HepG2 (cell line): Measurements from ENCODE around the gene TSNAXIP1. TPM values are rescaled to one million over a fixed set of nuclear protein-coding genes. Genes with fewer than 3 reads are reported as not detected.

Source experiments
- ATAC-seq: fragments of 200-7000 bp; cut with Tn5 transposase; 3 replicates; pipeline ENCODE4 v1.9.1; 2020; ENCODE audit warnings: mild to moderate bottlenecking, moderate library complexity
- BruUV-seq: library from RNA; stranded (reverse); fragments of 400-500 nt; replicated peaks from 2 replicates; lab custom pipeline; 2021; lab: Mats Ljungman, UMichigan
- CTCF ChIA-PET: fragments of 300-600 bp; formaldehyde crosslinking; extraction: SDS; loops from one replicate; lab custom pipeline; 2021; ENCODE audit warnings: low total read pairs, inconsistent platforms, low intra/inter-chr PET ratio; lab: Yijun Ruan, JAX
- POLR2A ChIA-PET: fragments of 350-600 bp; sonication (Branson Sonifier 250); formaldehyde crosslinking; loops from one replicate; lab custom pipeline; 2020; ENCODE audit warnings: antibody characterized with exemption, inconsistent platforms; lab: Yijun Ruan, JAX
- DNase-seq: peaks from one replicate; pipeline ENCODE4 v3.0.0-alpha.2; 2015; ENCODE audit warnings: low spot score
- FAIRE-seq: peaks from 3 replicates; lab custom pipeline; 2011; peaks lifted over from hg19 to GRCh38; lab: Jason Lieb, UNC
- H2AFZ ChIP-seq: one replicate; pipeline ENCODE4 v1.6.1; 2011; ENCODE audit warnings: low read length, inconsistent platforms
- H3K27ac ChIP-seq: fragments of 300-600 bp; 3 replicates; pipeline ENCODE4 v1.8.0; 2011; ENCODE audit warnings: mixed run types, mild to moderate bottlenecking, mixed read lengths, low read length, inconsistent platforms; ENCODE audit not compliant: insufficient read depth; ENCODE audit errors: extremely low read length
- H3K27me3 ChIP-seq, 2 experiments: fragments of 200-600 bp in 1 of 2; 2 replicates in 1 of 2; 3 replicates in 1 of 2; pipeline versions ENCODE4 v1.6.0 to v1.8.0; 2011; ENCODE audit warnings: low read length in 2 of 2, mild to moderate bottlenecking in 2 of 2, moderate library complexity in 2 of 2, inconsistent platforms in 1 of 2; ENCODE audit not compliant: insufficient read depth in 2 of 2, control insufficient read depth in 1 of 2
- H3K36me3 ChIP-seq, 2 experiments: fragments of 200-600 bp in 1 of 2; replicated peaks in 1 of 2; 2 replicates in 1 of 2; 3 replicates in 1 of 2; pipeline versions ENCODE4 v1.5.1 to v1.8.0; 2011; ENCODE audit warnings: low read length in 2 of 2, inconsistent platforms in 1 of 2; ENCODE audit not compliant: insufficient read depth in 2 of 2, control insufficient read depth in 1 of 2
- H3K4me1 ChIP-seq: 2 replicates; pipeline ENCODE4 v1.5.1; 2012; ENCODE audit warnings: low read length, inconsistent platforms; ENCODE audit not compliant: insufficient read depth
- H3K4me2 ChIP-seq: 2 replicates; pipeline ENCODE4 v1.6.0; 2011; ENCODE audit warnings: low read depth, low read length, inconsistent platforms
- H3K4me3 ChIP-seq, 3 experiments: fragments of 200-600 bp in 1 of 3; sonication (generic), shearing (Covaris generic) in 1 of 3; replicated peaks in 1 of 3; 2 replicates each; pipeline ENCODE4 v1.5.1; 2011 to 2016; ENCODE audit warnings: low read length in 3 of 3, inconsistent platforms in 2 of 3, low read depth in 2 of 3, mild to moderate bottlenecking in 2 of 3, control low read depth in 1 of 3, mixed read lengths in 1 of 3; ENCODE audit not compliant: insufficient read depth in 1 of 3
- H3K79me2 ChIP-seq: one replicate; pipeline ENCODE4 v1.6.1; 2011; ENCODE audit warnings: low read length, inconsistent platforms; ENCODE audit not compliant: insufficient read depth
- H3K9ac ChIP-seq: 2 replicates; pipeline ENCODE4 v1.6.0; 2011; ENCODE audit warnings: mild to moderate bottlenecking, low read depth, low read length, inconsistent platforms; ENCODE audit not compliant: insufficient read depth
- H3K9me3 ChIP-seq: 2 replicates; pipeline ENCODE4 v1.5.1; 2012; ENCODE audit warnings: mild to moderate bottlenecking, low read length
- H4K20me1 ChIP-seq: 2 replicates; pipeline ENCODE4 v1.6.0; 2011; ENCODE audit warnings: inconsistent platforms, mild to moderate bottlenecking, low read length, moderate library complexity; ENCODE audit not compliant: insufficient read depth
- ATAD3A ChIP-seq: sonication (generic); formaldehyde crosslinking; IDR thresholded peaks from 2 replicates; pipeline ENCODE4 v1.4.0; 2020; ENCODE audit warnings: missing genetic modification reagents
- DPF2 ChIP-seq: sonication (generic); formaldehyde crosslinking; IDR thresholded peaks from 2 replicates; pipeline ENCODE4 v1.4.0; 2020; ENCODE audit warnings: mild to moderate bottlenecking, low read depth, missing genetic modification reagents, borderline replicate concordance
- E2F2 ChIP-seq: sonication (generic); formaldehyde crosslinking; IDR thresholded peaks from 2 replicates; pipeline ENCODE4 v1.4.0; 2020; ENCODE audit warnings: missing genetic modification reagents, borderline replicate concordance
- FLYWCH1 ChIP-seq: sonication (generic); formaldehyde crosslinking; IDR thresholded peaks from 2 replicates; pipeline ENCODE4 v1.8.1; 2023; ENCODE audit warnings: mild to moderate bottlenecking, missing genetic modification reagents
- GABPB1 ChIP-seq: IDR thresholded peaks from 2 replicates; pipeline ENCODE4 v1.6.1; 2016; ENCODE audit warnings: mild to moderate bottlenecking, missing genetic modification reagents, moderate library complexity, missing compliant biosample characterization
- HMG20A ChIP-seq: IDR thresholded peaks from 2 replicates; pipeline ENCODE4 v1.6.1; 2016; ENCODE audit warnings: borderline replicate concordance
- MIER3 ChIP-seq: IDR thresholded peaks from 2 replicates; pipeline ENCODE4 v1.6.1; 2016; ENCODE audit warnings: missing compliant biosample characterization, borderline replicate concordance
- NFRKB ChIP-seq: fragments of 450-650 bp; IDR thresholded peaks from 2 replicates; pipeline ENCODE4 v1.6.1; 2017
- PTBP1 ChIP-seq: fragments of 200-400 bp; formaldehyde crosslinking; IDR thresholded peaks from 2 replicates; pipeline ENCODE4 v1.6.1; 2018; ENCODE audit warnings: low read length, low read depth; ENCODE audit not compliant: poor library complexity, severe bottlenecking
- THAP11 ChIP-seq: IDR thresholded peaks from 2 replicates; pipeline ENCODE4 v1.6.1; 2016; ENCODE audit warnings: missing biosample characterization, missing genetic modification reagents
- XRCC5 ChIP-seq: fragments of 200-400 bp; formaldehyde crosslinking; optimal IDR thresholded peaks from 2 replicates; pipeline ENCODE3; 2017; ENCODE audit warnings: mild to moderate bottlenecking, low read length
- ZNF235 ChIP-seq: sonication (generic); formaldehyde crosslinking; IDR thresholded peaks from 2 replicates; pipeline ENCODE4 v1.8.1; 2023; ENCODE audit warnings: mild to moderate bottlenecking, missing genetic modification reagents, borderline replicate concordance
- ZNF317 ChIP-seq: sonication (generic); formaldehyde crosslinking; IDR thresholded peaks from 2 replicates; pipeline ENCODE4 v1.5.0; 2020; ENCODE audit warnings: mild to moderate bottlenecking, missing genetic modification reagents
- ZNF577 ChIP-seq: sonication (generic); formaldehyde crosslinking; IDR thresholded peaks from 2 replicates; pipeline ENCODE4 v1.4.0; 2020; ENCODE audit warnings: mild to moderate bottlenecking, low read depth, missing genetic modification reagents, borderline replicate concordance
- ZNF674 ChIP-seq: sonication (generic); formaldehyde crosslinking; IDR thresholded peaks from 2 replicates; pipeline ENCODE4 v1.5.0; 2020; ENCODE audit warnings: low read depth, mild to moderate bottlenecking, missing genetic modification reagents
- ZZZ3 ChIP-seq: sonication (generic); formaldehyde crosslinking; IDR thresholded peaks from 2 replicates; pipeline ENCODE4 v1.4.0; 2020; ENCODE audit warnings: missing genetic modification reagents, mild to moderate bottlenecking, borderline replicate concordance
- WGBS: methylation state at CpG from one replicate; pipeline ENCODE4 v1.1.6; 2017; ENCODE audit warnings: low lambda C conversion rate; 5-methylcytosine and 5-hydroxymethylcytosine counted together
- in situ Hi-C: cut with HindIII; loops from 2 replicates; pipeline ENCODE4 v1.10.0; 2017; ENCODE audit warnings: low pct_unique_long_range_greater_than_20kb; ENCODE audit not compliant: extremely low pct_ligation_motif_present
- intact Hi-C: fragments of 100-400 bp; cut with micrococcal nuclease; formaldehyde crosslinking; loops from one replicate; pipeline ENCODE4 v1.10.0; 2022; ENCODE audit not compliant: unreplicated experiment
- polyA plus RNA-seq, 8 experiments: library from polyadenylated mRNA; depleted of rRNA in 3 of 8; stranded (reverse) in 7 of 8; unstranded in 1 of 8; fragments of >200 nt; fragmentation: Illumina TruSeq in 4 of 8; extraction: Trizol in 4 of 8; gene quantifications; 2 replicates each; pipeline versions ENCODE4 v1.2.1 to v1.2.3, GENCODE V29; 2011 to 2016; ENCODE audit warnings: low read depth in 4 of 8, missing spikeins in 1 of 8, mixed read lengths in 1 of 8; ENCODE audit not compliant: insufficient read depth in 1 of 8
- total RNA-seq, 5 experiments: library from RNA; depleted of rRNA; stranded (reverse); fragments of >200 nt; fragmentation: Illumina TruSeq; extraction: Trizol; gene quantifications; 2 replicates each; pipeline ENCODE4 v1.2.3, GENCODE V29; 2016; ENCODE audit warnings: low read depth in 1 of 5
- TF ChIP-seq, protein P1 (sequence below): IDR thresholded peaks from 2 replicates; pipeline ENCODE4 v1.6.1; 2012; ENCODE audit warnings: inconsistent platforms
- TF ChIP-seq, protein P2 (sequence below): sonication (generic); formaldehyde crosslinking; IDR thresholded peaks from 2 replicates; pipeline ENCODE4 v1.5.0; 2020; ENCODE audit warnings: mild to moderate bottlenecking, low read depth, missing genetic modification reagents, borderline replicate concordance
- TF ChIP-seq, protein P3 (sequence below): sonication (generic); formaldehyde crosslinking; IDR thresholded peaks from 2 replicates; pipeline ENCODE4 v1.5.1; 2020; ENCODE audit warnings: missing genetic modification reagents, mild to moderate bottlenecking, borderline replicate concordance

TSNAXIP1 gene
- total and polyA plus RNA-seq, 2 of the 13 experiments (the other 11 are each of a cell fraction or from before 2014, with no cell fraction given) = 0.37 to 0.86 TPM

DNA sequence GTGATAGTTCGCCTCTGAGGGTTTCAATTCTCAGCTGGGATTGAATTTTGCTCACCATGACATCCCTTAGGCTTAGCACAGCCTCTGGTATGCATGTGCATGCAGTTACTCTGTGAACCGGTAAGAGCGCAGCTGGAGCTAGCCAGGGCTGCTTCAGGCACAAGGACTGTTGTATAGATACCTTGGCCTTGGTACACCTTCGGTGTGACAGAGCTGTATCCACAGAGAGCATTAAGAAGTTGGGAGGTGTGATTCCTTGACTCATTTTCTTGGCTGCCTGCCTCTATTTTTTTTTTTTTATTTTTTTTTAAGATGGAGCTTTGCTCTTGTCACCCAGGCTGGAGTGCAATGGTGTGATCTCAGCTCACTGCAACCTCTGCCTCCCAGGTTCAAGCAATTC lies 37.8 kb downstream of the TSNAXIP1 start:
- Histone ChIP-seq H3K36me3 (peaks cover 0 to 4% of the 10 kb centered on the region in 2 experiments; a peak in 3 of 5 replicates), H3K27me3 (no peaks in the 10 kb centered on the region; a peak in 1 of 5 replicates), H4K20me1 (peaks cover 38% of the 10 kb centered on the region), H3K79me2 (peaks cover 58% of the 10 kb centered on the region), H3K9me3 (no peaks in the 10 kb centered on the region), H3K4me2 (peak overlapping the region; percentile 89), H3K27ac (peak overlapping the region; percentile 15), H3K9ac (peak overlapping the region; percentile 93; the same call in 1 of the 2 replicates), H3K4me3 (peak overlapping the region in 2 of 3 experiments; percentile 19 to 92; a peak in 3 of 6 replicates), H3K4me1 (peaks cover 50% of the 10 kb centered on the region), H2AFZ (no peak overlapping the region)
- ChIA-PET CTCF (interaction anchor here (1.4 kb wide), 1 partner anchor 21 kb away, joined by 4 read pairs; no protein-coding TSS in a partner anchor), POLR2A (interaction anchor here (1.2 to 6.2 kb wide), 9 partner anchors 10 to 282 kb away, joined by 3 to 47 read pairs (median 6); partner anchors contain the start of genes CTCF, EDC4, RANBP10 and TSNAXIP1)
- ATAC-seq (no peak), DNase-seq (no peak), FAIRE-seq (no peak)
- 63% methylated on average over 4 of the region's 4 CpGs for WGBS
- intact Hi-C loops (no loop called here), in situ Hi-C loops (no loop called here)
- no TSS peak for BruUV-seq
- TF ChIP-seq ATAD3A (CRISPR knock-in tag) = no peak
- no peak for TF ChIP-seq ZNF235 (CRISPR knock-in tag)
- no peak for TF ChIP-seq E2F2 (CRISPR knock-in tag)
- TF ChIP-seq, protein P1, sequence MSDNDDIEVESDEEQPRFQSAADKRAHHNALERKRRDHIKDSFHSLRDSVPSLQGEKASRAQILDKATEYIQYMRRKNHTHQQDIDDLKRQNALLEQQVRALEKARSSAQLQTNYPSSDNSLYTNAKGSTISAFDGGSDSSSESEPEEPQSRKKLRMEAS = no peak
- no peak for TF ChIP-seq GABPB1 (CRISPR knock-in tag)
- TF ChIP-seq ZNF317 = no peak
- TF ChIP-seq XRCC5 = peak; percentile 21
- TF ChIP-seq, protein P2, sequence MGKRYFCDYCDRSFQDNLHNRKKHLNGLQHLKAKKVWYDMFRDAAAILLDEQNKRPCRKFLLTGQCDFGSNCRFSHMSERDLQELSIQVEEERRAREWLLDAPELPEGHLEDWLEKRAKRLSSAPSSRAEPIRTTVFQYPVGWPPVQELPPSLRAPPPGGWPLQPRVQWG = no peak
- TF ChIP-seq PTBP1 = no peak
- no peak for TF ChIP-seq MIER3 (CRISPR knock-in tag)
- TF ChIP-seq DPF2 = no peak
- no peak for TF ChIP-seq HMG20A (CRISPR knock-in tag)
- TF ChIP-seq ZNF577 (CRISPR knock-in tag) = no peak
- TF ChIP-seq THAP11 (CRISPR knock-in tag) = peak; percentile 36; the same call in 1 of the 2 replicates
- no peak for TF ChIP-seq FLYWCH1 (CRISPR knock-in tag)
- no peak for TF ChIP-seq ZZZ3
- TF ChIP-seq, protein P3, sequence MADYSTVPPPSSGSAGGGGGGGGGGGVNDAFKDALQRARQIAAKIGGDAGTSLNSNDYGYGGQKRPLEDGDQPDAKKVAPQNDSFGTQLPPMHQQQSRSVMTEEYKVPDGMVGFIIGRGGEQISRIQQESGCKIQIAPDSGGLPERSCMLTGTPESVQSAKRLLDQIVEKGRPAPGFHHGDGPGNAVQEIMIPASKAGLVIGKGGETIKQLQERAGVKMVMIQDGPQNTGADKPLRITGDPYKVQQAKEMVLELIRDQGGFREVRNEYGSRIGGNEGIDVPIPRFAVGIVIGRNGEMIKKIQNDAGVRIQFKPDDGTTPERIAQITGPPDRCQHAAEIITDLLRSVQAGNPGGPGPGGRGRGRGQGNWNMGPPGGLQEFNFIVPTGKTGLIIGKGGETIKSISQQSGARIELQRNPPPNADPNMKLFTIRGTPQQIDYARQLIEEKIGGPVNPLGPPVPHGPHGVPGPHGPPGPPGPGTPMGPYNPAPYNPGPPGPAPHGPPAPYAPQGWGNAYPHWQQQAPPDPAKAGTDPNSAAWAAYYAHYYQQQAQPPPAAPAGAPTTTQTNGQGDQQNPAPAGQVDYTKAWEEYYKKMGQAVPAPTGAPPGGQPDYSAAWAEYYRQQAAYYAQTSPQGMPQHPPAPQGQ (CRISPR knock-in tag) = no peak
- no peak for TF ChIP-seq NFRKB
- TF ChIP-seq ZNF674 (CRISPR knock-in tag) = no peak
